VCaP (cell line): ENCODE data around the gene PSKH1.

Source experiments
- H3K27ac ChIP-seq: fragments of 450-650 bp; 2 replicates; pipeline ENCODE4 v1.5.1; 2017
- TF ChIP-seq, protein P1 (sequence below): fragments of 450-650 bp; conservative IDR thresholded peaks from 2 replicates; pipeline ENCODE4 v1.5.1; 2017; ENCODE audit warnings: mild to moderate bottlenecking, moderate library complexity

PSKH1 gene

DNA sequence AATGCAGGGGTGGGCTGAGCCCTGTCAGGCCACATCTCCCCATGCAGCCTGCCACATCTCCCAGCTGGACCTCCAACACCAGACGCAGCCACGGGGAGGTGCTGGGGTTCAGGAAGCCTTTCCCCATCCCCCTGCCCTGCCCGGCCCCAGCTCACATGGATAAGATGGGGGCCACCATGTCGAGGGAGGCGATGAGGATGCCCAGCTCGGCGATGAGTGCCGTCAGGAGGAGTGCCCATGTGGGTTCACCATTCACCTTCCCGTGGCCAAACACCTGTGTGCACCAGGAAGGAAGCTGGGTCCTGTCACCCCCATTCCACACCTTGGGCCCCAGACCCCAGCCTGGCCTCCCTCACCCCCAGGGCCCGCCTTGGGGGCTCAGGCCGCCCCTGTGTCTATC lies 56.6 kb downstream of the PSKH1 start:
- H3K27ac ChIP-seq: no peak overlapping the region
- TF ChIP-seq, protein P1, sequence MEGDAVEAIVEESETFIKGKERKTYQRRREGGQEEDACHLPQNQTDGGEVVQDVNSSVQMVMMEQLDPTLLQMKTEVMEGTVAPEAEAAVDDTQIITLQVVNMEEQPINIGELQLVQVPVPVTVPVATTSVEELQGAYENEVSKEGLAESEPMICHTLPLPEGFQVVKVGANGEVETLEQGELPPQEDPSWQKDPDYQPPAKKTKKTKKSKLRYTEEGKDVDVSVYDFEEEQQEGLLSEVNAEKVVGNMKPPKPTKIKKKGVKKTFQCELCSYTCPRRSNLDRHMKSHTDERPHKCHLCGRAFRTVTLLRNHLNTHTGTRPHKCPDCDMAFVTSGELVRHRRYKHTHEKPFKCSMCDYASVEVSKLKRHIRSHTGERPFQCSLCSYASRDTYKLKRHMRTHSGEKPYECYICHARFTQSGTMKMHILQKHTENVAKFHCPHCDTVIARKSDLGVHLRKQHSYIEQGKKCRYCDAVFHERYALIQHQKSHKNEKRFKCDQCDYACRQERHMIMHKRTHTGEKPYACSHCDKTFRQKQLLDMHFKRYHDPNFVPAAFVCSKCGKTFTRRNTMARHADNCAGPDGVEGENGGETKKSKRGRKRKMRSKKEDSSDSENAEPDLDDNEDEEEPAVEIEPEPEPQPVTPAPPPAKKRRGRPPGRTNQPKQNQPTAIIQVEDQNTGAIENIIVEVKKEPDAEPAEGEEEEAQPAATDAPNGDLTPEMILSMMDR: no peak

DNA sequence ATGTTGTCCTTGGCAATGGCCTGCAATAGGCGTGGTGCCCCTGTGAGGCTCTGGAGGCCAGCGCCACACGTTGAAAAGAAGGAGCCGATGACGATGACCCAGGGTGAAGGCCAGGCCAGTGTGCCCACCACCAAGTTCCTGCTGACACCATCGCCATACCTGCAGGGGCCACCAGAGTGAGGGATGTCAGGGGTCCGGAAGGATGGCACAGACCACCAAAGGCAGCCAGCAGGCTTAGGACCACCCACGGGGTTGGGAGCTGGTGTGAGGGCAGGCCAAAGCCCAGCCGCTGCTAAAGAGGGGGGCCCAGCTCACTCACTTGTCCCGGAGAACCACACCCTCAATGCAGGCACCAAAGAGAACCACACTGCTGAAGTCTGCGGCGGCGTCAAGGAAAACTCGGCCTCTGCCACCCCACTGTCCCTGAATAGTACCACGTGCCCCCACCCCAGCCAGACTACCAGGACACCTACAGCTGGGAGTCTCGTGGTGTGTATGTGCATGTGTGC lies 57.3 kb downstream of the PSKH1 start:
- TF ChIP-seq, protein P1: no peak
- no peak overlapping the region for H3K27ac ChIP-seq

DNA sequence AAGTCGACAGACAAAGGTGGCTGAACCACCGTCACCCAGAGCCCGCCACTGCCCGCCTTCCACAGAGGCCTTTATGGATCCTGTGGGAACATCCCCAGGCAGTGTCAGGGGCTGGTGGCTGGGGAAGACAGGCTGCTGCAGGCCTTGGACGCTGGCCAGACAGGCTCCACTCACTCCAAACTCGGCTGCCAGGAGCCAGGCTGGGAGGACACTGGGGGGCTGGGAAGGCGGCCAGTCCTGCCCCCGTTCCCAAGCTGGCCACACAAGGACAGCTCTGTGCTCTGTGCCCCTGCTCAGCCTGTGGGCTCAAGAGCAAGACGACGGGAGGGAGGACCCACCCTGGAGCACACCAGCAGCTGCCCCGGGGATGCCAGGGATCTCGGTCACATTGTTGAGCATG lies 58.4 kb downstream of the PSKH1 start:
- no peak overlapping the region for H3K27ac ChIP-seq
- TF ChIP-seq, protein P1: no peak

DNA sequence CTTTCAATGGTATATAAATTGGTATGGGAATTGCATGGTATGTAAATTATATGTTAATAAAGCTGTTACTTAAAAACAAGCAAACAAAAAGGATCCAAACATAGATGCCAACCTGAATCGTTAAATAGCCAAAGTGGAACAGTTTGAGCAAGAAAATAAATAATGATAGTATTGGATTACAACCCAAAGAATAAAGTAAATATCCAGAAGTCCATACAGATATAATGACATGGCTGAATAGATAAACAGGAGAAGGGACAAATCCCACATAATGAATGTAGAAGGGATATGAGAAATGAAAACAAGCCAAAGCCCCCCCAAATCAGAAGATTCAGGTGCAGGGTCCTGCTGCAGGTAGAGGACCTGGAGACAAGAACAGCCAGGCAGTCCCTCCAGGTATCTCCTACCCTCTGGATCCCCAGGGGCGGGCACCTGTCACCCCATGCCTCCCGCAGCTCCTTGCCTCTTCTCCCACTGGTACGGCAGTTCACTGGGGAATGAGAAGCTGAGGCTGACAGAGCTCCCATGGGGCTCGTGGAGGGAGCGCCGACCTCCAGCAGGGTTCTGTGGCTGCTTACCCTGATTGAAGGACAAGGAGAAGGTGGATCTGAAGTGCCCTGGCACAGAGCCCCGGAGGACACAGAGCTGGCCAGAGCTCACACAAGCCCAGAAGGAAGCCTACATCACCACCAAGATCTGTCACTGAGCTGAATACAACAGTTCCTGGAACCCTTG lies 60.8 kb downstream of the PSKH1 start:
- TF ChIP-seq, protein P1: no peak
- no peak overlapping the region for H3K27ac ChIP-seq

DNA sequence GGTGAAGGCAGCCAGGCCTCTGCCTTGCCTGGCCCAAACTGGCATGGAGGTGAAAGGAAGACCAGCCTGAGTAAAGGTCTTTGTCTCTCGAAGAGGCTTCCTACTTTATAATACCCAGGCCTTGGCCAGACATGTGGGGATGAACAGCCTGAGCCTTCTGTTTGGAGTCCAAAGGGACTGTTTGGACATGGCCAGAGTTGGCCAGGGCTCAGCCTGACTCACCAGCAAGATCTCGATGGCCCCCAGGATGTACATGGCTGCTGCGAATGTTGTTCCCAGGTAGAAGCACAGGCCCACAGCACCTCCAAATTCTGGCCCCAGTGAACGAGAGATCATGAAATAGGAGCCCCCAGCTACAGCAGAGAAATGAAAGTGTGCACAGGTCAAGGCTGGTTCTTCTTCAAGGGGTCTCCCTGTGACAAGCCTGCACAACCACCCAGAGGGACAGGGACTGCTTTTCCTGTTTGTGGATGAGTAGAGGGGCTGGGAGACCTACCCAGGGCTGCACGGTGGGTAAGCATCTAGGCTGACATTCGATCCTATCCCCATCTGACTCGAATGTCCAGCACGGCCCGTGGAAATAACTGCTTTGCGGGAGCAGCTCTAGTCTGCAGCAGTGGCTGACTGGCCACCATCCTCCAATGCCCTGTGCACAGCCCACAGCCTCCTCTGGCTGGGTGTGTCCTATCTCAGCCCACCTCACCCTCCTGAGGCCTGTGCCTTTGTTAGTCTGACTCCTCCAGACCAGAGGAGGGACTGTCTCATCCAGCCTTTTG lies 61.6 kb downstream of the PSKH1 start:
- H3K27ac ChIP-seq: no peak overlapping the region
- TF ChIP-seq, protein P1: no peak

DNA sequence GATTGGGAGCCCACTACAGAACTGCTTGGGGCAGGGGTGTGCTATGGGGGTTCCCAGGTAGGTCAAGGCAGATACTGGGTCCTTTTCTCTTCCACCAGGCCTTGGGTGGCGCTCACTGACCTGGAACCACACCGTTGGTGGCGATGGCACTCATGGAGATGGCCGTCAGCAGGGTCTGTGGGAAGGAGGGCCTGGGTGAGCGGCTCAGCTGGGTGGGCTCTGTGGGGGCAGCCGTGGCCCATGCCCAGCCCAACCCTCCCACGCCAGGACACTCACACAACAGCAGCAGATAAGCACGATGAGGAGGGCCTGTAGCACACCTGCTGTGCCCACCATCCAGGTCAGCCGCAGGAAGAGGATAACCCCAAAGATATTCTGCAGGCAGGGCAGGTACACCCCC lies 64.6 kb downstream of the PSKH1 start:
- TF ChIP-seq, protein P1: no peak

DNA sequence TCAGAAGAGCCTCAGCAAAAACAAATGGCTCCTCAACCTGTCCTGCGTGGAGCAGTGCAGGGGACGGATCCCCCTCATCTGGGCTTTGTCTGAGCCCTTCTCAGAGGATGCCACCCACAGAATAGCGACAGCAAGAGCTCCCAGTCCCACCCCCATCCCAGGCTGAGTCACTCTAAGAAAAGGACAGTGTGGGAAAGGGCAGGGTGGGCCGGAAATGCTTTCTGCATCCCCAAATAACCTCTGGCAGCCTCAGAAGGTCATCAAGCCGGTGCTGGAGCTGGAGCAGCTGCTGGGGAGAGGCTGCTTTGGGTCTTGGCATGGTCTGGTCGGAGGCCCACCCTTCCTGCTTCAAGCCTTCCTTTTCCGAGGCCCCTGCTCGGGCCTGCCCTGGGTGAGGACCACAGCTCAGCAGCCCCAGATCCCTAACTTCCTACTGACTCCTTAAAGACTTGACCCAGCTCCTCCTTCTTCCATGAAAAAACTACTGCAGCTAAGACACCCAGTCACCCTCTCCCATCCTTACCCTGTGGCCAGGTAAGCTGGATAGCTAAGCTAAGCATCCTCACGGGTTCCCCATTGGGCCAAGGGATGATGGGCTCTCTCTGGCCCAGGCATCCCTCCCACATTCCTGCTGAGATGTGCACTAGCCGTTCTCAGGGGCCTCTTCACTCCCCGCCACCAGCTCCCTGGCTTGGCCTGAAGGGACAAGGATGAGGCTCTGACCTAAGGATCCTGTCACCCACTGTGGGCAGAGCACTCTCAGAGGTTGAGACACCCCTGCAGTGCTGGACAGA lies 66.7 kb downstream of the PSKH1 start:
- TF ChIP-seq, protein P1: no peak
- H3K27ac ChIP-seq: no peak overlapping the region

More for the DNA sequence above, 64.6 kb downstream of the PSKH1 start:
- H3K27ac ChIP-seq: no peak overlapping the region
